AG04449 (cell line): ENCODE data around the gene C3.
"Not testable (repeated sequence)": the region's sequence is repeated elsewhere in the genome, so short reads cannot be mapped to it uniquely, and the experiment has no call there.

ENCODE experiments used
- CTCF ChIA-PET: fragments of 350-600 bp; formaldehyde crosslinking; extraction: SDS; loops from one replicate; lab custom pipeline; 2021; ENCODE audit warnings: antibody characterized with exemption; lab: Yijun Ruan, JAX
- POLR2A ChIA-PET: fragments of 400-600, 350-600 bp; formaldehyde crosslinking; extraction: SDS; loops from one replicate; lab custom pipeline; 2020; ENCODE audit warnings: antibody characterized with exemption, inconsistent platforms; lab: Yijun Ruan, JAX
- DNase-seq: peaks from one replicate; pipeline ENCODE4 v3.0.0-alpha.2; 2010; ENCODE audit warnings: low read depth, low spot score
- H3K4me3 ChIP-seq: 2 replicates; pipeline ENCODE4 v1.5.1; 2011; ENCODE audit warnings: low read depth, mild to moderate bottlenecking, control low read depth, low read length
- CTCF ChIP-seq: IDR thresholded peaks from one replicate; pipeline ENCODE4 v1.5.1; 2011; ENCODE audit warnings: mild to moderate bottlenecking, moderate library complexity, low read length, control low read depth, inconsistent platforms; ENCODE audit not compliant: insufficient read depth; ENCODE audit errors: missing control alignments

C3 gene

GRCh38 chr19:6712692-6713670, 7.5 kb downstream of the C3 start:
- TF ChIP-seq CTCF, result no peak
- CTCF ChIA-PET, result no interaction called here
- POLR2A ChIA-PET, result no interaction called here
- no peak for DNase-seq
- H3K4me3 ChIP-seq, result no peak overlapping the region

- no peak for DNase-seq
- no peak overlapping the region for H3K4me3 ChIP-seq
- TF ChIP-seq CTCF, result no peak
- ChIA-PET POLR2A (no interaction called here), CTCF (no interaction called here)
Measured at GRCh38 chr19:6712231-6712630, 8.2 kb downstream of the C3 start.

GRCh38 chr19:6711605-6712004, 8.8 kb downstream of the C3 start:
- no peak for DNase-seq
- CTCF ChIA-PET, result no interaction called here
- POLR2A ChIA-PET, result no interaction called here
- H3K4me3 ChIP-seq, result no peak overlapping the region
- no peak for TF ChIP-seq CTCF

- DNase-seq, result no peak
- ChIA-PET POLR2A (no interaction called here), CTCF (no interaction called here)
- no peak for TF ChIP-seq CTCF
- no peak overlapping the region for H3K4me3 ChIP-seq
Measured at GRCh38 chr19:6711078-6711361, 9.4 kb downstream of the C3 start.

- DNase-seq, result no peak
- POLR2A ChIA-PET, result no interaction called here
- CTCF ChIA-PET, result no interaction called here
- no peak for TF ChIP-seq CTCF
- no peak overlapping the region for H3K4me3 ChIP-seq
Measured at GRCh38 chr19:6710273-6711077, 10.0 kb downstream of the C3 start.

- TF ChIP-seq CTCF, result no peak
- DNase-seq, result no peak
- no peak overlapping the region for H3K4me3 ChIP-seq
- POLR2A ChIA-PET, result no interaction called here
- CTCF ChIA-PET, result no interaction called here
Measured at GRCh38 chr19:6709549-6709948, 10.9 kb downstream of the C3 start.

- CTCF ChIA-PET, H3K4me3 ChIP-seq, POLR2A ChIA-PET, DNase-seq: not testable (repeated sequence)
Measured at GRCh38 chr19:6708913-6709312, 11.5 kb downstream of the C3 start.
